Epithelial cell of prostate (primary cell): ENCODE data around the gene PEX16.
A peak's percentile ranks its signal among the peaks of the same experiment; 100 is the strongest.

Experiments used
- DNase-seq: peaks from one replicate; pipeline ENCODE4 v3.0.0-alpha.2; 2011; ENCODE audit warnings: low read depth, low spot score
- H3K27ac ChIP-seq: fragments of 450-650 bp; 2 replicates; pipeline ENCODE4 v1.5.1; 2017; ENCODE audit warnings: mild to moderate bottlenecking

Gene PEX16

DNA sequence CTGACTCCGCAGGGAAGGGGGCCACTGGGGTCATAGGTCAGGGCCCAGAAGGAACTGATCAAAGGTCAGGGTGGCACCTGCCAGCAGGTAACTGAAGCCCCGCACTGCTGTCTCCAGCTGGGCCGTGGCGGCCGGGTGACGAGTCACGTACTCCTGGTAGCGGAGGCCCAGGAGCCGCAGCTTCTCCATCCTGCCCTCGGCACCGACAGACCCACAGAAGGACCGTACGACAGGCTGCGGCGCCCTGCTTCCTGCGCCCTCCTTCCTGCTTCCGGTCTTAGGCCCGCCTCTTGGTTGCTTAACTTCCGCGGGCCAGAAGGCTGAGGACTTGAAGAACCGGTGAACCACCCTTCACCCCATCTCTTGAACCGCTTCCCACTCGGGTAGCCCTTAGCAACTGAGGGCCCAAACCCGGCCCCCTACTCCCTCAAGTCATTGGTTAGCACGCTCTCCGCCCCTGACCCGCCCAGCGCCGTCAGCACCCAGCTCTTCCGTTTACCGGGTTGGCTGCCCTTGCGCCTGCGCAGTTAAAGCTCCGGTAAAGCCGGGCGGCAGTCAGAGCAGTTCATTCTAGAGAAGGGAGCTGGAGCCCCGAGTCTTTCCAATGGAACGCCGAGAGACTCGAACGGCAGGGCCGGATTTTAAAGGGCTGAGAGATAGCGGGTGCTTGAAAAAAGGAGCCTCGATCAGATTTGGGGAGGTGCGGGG, at the start of gene PEX16:
PEX16 (minus strand) TSS at position 255 of the 708 bp plus-strand sequence; CDS start at position 189, 66 bp downstream.
- peak within 1 kb of the TSS; percentile 89 for H3K27ac ChIP-seq
- peak; percentile 99 for DNase-seq

DNA sequence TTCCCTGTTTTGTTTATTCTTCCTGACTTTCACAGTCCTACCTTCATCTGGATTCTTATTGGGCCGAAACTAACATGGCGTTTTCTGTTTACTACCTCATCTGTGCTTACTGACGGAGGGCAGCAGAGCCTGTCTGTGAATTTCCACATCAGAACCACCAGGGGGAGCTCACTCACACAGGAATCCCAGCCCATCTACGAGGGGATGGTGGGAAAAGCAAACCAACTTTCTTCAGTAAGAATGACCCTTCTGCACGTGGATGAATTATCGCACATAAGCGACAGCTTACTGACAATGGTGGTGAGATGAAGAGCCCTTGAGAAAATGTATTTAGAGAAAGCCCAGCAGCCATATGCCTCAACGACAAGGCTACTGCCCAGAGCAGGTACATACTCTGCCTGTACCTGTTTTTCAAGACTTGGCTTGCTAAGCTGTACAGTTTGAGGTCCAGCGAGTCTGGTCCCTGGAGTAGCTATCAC, 47.3 kb upstream of the PEX16 start:
- DNase-seq, result no peak
- H3K27ac ChIP-seq, result no peak overlapping the region

DNA sequence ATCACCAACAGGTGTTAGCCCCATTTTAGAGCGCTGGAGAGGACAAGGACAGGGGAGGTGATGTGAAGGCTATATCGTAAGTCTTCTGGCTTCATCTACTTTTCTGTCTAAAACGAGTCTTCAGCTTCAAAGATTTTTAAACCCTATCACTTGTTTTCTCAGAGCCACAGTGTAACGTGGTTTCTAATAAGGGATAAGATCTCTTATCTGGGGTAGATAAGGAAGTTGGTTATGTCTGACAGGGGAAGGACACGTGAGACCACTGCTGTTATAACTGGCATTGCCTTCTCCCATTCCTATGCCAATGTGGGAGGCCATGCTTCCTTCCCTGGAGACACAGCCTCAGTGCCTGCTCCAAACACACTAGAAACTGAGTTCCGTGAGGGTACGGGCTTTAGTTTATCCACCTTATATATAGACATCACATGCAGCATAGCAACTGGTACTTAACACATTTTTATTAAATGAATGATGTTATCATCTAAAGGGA, 44.1 kb upstream of the PEX16 start:
- DNase-seq, result no peak
- H3K27ac ChIP-seq, result no peak overlapping the region

DNA sequence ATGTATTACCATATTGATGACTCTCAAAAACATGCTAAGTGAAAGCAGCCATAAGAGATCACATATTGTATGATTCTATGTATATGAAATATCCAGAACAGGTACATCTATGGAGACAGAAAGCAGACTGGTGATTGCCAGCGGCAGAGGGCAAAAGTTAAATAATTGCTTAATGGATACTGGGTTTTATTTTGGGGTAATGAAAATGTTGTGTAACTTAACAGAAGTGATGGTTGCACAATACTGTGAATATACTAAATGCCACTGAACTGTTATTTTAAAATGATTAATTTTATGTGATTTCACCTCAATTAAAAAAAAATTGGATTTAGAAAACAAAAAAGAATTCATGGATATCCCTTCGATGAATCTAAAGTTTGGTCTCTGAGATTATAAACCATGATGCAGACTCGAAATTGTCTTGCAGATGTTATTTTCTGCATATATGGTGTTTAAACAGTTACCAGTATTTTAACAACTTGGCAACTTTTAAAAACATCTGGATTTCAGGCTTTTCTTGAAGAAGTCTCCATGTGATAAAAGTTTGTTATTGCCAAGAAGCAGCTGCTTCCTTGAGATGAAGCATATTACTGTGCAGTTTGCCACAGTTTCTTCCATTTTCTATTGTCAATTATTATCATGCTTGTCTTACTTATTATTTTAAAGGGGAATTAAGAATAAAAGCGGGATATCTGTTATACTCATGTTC, 42.9 kb upstream of the PEX16 start:
- no peak overlapping the region for H3K27ac ChIP-seq
- no peak for DNase-seq

DNA sequence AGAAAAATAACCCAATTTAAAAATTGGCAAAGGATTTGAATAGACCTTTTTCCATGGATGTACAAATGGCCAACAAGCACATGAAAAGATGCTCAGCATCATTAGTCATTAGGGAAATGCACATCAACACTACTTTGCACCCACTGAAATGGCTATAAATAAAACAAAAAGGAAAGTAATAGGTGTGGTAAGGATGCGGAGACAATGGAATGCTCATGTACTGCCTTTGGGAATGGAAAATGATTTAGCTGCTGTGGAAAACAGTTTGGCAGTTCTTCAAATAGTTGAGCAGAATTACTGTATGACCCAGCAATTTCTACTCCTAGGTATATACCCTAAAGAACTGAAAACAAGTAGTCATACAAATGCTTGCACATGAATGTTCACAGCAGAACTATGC, 42.2 kb upstream of the PEX16 start:
- DNase-seq, result no peak
- H3K27ac ChIP-seq, result no peak overlapping the region

DNA sequence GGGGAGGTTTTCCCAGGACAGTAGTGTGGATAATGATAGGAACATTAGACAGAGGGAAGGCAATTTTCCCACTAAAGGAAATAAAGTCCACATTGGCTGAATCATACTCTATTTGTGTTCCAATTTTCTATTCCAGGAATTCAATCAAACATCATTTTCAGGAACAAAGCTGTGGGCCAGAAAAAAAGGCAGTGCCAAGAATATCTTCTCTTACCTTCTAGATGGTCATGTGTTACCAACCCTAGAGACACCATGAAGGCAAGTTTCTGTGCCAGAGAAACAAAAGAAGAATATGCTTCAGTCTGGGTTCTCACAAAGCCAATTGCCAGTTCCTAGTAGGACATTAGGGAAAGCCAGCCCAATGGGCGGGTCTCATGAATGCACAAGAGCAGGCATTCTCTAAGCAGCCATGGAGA, 32.3 kb upstream of the PEX16 start:
- no peak overlapping the region for H3K27ac ChIP-seq
- no peak for DNase-seq

DNA sequence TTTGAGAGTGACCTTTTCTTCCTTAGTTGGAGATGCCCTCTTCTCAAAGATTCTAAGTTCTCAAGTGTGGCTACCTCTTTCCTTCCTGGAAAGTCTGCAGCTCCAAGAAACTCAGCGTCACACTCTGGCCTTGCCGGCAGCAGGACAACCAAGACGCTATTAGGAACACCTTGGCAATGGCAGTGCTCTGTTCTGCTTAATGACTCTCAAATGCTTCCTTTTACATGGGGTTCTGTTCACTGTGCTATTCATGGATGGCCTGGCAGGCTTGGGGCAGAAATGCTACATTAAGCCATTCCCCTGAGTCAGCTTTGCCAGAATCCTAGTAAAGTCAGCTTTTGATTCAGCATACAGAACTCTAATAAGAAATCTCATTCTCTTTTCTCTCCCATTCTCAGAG, 30.7 kb upstream of the PEX16 start:
- no peak for DNase-seq
- H3K27ac ChIP-seq, result no peak overlapping the region

DNA sequence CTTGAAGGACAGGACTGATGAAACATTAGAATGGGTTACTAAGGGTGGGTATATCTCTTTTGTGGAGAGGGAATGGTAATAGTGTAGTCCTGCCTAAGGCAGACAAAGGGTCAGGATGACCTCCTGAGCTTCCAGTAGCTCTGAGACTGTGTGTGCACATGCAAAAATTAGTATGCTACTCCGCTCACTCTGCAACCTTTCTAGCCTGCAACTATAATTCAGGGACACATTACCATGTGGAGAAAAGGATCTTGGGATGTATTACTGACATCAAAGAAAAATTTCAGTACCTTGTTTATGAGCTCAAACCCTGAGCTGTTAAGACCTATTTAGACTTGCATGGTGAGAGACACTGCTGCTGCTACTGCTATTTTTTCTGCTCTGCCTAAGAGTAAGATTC, 30.2 kb upstream of the PEX16 start:
- no peak for DNase-seq
- H3K27ac ChIP-seq, result no peak overlapping the region

DNA sequence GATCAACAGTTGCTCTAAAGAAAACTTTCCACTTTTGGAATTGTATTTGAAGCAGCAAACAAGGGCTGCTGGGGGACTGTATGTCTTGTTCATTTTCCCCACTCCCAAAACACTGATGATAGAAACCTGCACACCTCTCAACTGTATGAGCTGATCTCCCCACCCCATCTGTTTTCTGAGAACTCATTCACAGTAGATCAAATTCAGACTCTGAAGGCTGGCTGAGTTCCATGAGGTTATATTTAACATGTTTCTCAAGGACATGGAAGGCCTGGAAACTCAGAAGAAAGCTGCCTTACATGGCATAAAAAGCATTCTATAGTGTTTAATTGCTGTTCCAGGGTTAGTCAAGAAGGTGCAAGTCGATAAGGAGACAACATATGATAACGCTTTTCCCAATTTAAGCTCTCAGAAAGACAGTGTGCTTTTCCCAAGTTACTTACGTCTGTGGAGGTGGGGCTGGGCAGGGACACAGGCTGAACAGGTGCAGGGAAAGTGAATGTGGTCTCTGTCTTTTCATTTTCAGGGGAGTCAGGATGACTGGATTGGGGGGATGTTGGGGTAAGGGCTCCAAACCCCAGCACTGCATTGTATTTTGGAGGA, 27.8 kb upstream of the PEX16 start:
- H3K27ac ChIP-seq, result no peak overlapping the region
- no peak for DNase-seq

DNA sequence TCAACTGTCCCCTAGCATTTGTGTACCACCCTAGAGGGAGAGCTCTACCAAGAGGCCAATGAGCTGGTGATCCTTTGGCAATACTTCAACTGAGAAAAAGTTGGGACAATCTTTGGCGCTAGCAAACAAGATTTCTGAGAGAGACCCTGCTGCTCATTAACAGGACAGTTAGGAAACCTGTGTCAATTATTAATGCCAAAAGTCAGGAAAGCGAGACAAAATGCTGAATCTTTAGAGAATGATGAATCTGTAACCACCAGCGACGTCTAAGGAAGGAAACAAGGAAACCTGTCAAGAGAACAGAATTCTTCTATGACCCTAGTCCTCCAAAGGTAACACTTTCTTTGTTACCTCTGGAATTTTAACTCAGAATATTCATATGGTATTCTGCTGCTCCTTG, 24.7 kb upstream of the PEX16 start:
- no peak overlapping the region for H3K27ac ChIP-seq
- DNase-seq, result no peak

DNA sequence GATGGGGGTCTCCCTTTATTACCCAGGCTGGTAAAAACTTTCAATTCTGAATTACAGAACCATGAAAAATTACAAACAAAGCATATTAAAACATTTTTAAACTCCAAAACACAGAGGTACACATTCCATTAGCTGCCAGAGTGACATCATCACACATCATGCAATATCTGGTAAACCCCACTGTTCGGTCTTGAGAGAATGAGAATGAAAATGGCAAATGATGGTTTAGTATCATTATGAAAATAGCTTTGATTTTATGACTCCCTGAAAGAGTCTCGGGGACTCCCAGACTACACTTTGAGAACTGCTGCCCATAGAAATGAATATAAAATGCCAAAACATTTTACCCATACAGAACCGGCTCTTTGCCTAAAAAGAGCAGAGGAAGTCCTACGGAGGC, 23.6 kb upstream of the PEX16 start:
- no peak for DNase-seq
- no peak overlapping the region for H3K27ac ChIP-seq

DNA sequence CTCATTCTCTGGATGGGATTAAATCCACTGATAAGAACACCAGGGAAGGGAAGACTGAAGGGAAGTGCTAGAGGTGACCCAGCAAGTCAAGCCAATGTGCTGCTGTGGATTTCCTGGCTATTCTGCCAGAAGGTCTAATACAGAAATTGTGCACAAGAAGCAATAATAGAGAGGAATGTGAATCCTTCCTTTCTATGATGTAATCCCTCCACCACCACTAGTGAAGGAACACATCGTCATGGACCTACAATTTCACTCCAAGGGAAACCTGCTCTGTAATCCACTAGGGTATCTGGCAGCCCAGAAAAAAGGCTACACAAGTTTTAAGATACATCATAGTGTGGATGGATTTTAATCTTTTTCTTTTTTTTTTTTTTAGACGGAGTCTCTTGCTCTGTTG, 22.2 kb upstream of the PEX16 start:
- no peak for DNase-seq
- H3K27ac ChIP-seq, result no peak overlapping the region

DNA sequence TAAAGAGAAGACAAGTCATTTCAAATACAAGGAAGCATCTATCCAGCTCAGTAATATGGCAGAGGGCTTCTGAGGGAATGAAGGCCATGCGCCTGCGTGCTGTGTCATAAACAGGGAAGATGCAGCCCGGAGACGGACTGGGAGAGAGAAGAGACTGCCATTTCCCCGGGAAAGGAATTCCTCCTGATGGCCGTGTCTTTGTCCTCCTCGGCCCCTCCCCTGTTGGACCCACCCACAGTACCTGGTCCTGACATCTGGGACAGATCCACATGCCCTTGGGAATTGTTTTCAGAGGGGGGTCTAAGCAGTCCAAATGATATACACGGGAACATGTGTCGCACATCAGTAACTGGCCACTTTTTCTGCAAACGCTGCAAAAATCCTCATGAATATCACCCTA, 20.2 kb upstream of the PEX16 start:
- H3K27ac ChIP-seq, result no peak overlapping the region

DNA sequence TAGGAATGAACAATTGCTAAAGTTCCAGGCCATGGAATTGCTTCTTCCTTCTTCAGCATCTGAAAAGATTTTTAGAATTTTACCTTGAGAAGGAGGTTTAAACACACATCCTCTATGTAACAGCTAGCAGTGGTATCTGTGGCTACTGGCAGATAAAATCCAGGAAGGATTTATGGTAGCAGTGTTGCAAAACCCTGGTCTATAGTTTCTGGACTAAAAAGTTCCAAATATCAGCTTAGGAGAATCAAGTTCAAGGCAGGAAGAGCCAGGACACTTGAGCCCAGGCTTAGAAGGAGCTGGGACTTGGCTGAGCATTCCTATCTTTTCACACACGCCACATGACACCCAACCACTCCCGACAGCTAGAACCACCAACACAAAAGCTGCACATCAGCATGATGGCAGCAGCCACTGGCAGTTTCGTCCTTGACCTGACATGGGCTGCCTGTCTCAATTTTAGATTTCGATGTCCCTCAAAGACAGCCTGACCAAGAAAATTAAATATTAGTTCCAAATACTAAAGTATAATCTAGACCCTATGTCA, 18.9 kb upstream of the PEX16 start:
- no peak for DNase-seq

More for the DNA sequence above, 20.2 kb upstream of the PEX16 start:
- no peak for DNase-seq

DNA sequence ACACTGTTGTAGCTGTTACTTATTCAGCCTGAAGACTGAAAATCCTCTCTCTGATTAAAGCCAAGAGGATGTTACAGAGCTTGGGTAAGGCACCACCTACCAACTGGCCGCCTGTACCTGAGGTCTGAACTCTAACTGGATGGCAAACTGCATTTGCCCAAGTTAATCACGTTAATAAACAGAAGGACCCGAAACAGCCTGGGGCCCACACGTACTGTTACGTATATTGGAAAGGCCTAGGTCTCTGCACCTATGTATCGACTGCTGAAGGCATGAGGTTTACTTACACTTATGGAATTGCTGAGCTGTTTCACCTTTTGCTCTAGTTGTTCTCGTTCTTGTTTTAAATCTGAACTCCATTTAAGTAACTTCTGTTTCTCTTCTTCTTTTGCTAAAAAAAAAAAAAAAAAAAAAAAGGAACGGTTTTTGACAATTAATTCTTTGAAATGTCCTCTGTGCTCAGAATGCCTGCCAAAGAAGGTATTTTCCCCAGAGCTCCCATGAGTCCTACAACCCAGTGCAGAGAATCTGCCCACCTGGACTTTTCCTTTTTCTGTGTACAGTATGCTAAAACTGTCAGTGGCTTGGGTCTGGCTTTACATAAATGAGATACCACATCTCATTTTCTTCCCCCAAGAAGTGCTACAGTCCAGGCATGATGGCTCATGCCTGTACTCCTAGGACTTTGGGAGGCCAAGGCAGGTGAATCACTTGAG, 17.8 kb upstream of the PEX16 start:
- no peak for DNase-seq
- peak overlapping the region; percentile 42 for H3K27ac ChIP-seq

More for the DNA sequence above, 18.9 kb upstream of the PEX16 start:
- peak overlapping the region; percentile 19 for H3K27ac ChIP-seq

DNA sequence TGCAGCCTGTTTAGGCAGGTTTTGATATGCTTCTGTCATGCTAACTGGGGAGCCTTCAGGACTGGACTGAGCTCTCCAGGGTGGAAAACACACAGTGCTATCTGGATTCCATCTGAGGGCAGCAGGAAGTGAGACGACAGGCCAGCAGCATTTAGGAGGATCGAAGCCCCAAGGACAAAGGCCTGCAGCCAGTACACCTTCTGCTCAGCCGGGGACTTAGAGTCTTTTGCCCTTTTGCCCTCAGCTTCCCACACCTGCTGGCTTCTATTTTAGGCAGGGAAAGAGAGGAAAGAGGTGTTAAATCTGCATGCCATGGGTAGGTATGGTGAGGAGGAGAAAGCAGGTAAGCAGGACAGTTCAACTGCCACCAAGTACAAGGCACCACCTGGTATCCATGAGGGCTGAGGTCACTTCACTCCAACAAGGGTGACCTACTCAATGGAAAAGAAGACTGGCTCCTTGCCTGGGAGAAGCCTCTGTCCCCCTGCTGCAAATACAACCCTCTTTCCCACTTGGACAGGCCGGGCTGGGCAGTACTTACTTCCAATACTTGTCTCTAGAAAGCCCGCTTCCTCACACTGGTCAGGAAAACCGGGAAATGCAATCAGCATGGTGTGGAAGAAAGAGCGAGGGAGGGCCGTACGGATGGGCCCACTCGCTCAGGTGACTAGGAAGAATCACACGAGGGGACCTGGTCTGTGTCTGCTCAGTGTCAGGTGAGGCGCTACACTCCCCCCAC, 17.1 kb upstream of the PEX16 start:
- H3K27ac ChIP-seq, result peak overlapping the region; percentile 42
- peak; percentile 34 for DNase-seq

DNA sequence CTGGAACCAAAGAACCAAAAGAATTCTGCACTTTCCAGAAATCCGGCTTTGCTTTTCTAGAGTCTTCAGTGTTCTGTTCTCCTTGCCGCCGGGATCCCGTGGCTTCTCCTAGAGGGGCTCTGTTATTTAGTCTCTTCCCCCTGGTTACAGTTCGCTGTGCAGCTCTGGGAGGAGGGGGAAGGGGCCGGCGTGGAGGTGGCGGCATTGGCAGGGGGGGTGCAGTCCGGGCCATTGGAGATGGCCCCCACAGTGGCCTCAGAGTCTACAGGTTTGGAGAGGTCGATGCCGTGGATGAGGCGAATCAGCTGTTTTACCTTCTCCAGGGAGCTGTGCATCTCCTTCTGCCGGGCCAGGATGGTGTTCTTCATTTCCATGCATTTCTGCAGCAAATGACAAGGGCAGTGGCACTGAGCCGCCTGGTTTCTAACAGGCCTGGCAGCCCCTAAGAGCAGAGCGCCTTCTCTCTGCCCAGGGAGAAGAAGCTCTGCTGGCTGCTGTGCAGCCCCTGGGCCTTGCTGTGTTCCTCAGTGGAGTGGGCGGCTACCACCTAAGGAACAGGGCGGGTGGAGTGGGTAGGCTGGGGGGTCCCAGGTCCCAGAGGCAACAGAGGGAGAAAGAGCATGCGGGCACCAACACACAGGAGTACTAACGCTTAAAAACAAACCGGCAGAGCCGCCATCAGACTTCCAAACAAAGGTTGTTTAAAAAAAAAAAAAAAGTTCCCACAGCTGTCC, 16.3 kb upstream of the PEX16 start:
- DNase-seq, result no peak
- H3K27ac ChIP-seq, result peak overlapping the region; percentile 42

DNA sequence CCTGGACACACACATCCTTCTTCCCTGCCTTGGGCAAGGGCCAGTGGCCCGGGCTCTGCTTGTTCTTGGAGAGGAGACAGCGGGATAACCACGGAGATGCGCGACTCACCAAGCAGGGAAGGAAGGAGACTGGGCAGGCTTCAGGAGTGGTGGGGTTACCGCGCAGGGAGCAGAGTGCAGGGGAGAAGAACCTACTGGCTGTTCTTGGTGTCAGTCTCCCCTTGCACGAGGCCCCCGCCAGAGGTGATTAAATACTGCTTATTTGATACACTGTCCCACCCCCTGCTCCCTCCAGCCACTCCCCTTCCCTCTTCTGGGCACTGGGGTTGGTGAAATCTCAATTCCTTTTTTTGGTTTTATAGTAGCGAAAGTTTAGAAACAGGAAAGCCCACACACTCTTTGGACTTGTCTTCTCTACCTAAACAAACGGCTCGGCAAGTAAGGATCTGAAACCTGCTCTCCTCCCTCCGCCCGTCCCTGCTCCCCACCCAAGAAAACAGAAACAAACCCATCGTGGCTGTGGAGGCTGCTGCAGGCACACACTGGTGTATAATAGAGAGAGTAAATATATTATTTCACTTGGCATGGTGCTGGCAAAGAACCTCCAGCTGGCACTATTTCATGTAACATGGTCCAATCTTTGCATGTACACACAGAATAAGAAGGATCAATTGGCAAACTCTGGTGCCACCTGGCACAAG, 15.6 kb upstream of the PEX16 start:
- DNase-seq, result no peak
- H3K27ac ChIP-seq, result peak overlapping the region; percentile 93
